Adrenal gland (tissue), 12 donors: ENCODE results near the gene GPRIN1. TPM values are rescaled to one million over a fixed set of nuclear protein-coding genes. Genes with fewer than 3 reads are reported as not detected.

ENCODE experiments used
- DNase-seq, 7 donors: peaks; one replicate each; pipeline ENCODE4 v3.0.0-alpha.2; 2019 to 2020
- H3K27ac ChIP-seq, 5 donors: fragments of 200-600 bp; sonication (generic) in 4 of 5; 1 replicate in 3 of 5; 2 replicates in 2 of 5; pipeline versions ENCODE4 v1.5.1 to v1.8.0; 2016 to 2020; ENCODE audit warnings: mild to moderate bottlenecking in 1 of 5
- H3K27me3 ChIP-seq: fragments of 200-600 bp; 2 replicates; pipeline ENCODE4 v1.8.0; 2021
- H3K36me3 ChIP-seq, 2 donors: fragments of 200-600 bp; replicated peaks in 1 of 2; 1 replicate in 1 of 2; 2 replicates in 1 of 2; pipeline versions ENCODE4 v1.5.1 to v1.8.0; 2018 to 2022
- H3K4me1 ChIP-seq, 2 donors: fragments of 200-600 bp; replicated peaks in 1 of 2; 1 replicate in 1 of 2; 2 replicates in 1 of 2; pipeline versions ENCODE4 v1.5.1 to v1.8.0; 2018 to 2021
- H3K4me3 ChIP-seq, 4 donors: fragments of 200-600 bp; sonication (generic) in 3 of 4; one replicate each; pipeline ENCODE4 v1.5.1; 2016 to 2018
- H3K9me3 ChIP-seq, 3 donors: fragments of 200-600 bp; sonication (generic) in 1 of 3; replicated peaks in 1 of 3; 1 replicate in 2 of 3; 2 replicates in 1 of 3; pipeline versions ENCODE4 v1.5.1 to v1.8.0; 2016 to 2021
- POLR2A ChIP-seq, 2 donors: fragments of 450-650 bp; IDR thresholded peaks; one replicate each; pipeline ENCODE4 v1.6.1; 2017; ENCODE audit warnings: antibody characterized with exemption in 2 of 2, mild to moderate bottlenecking in 2 of 2, moderate library complexity in 1 of 2
- WGBS, 4 donors: extraction: QIAGEN DNeasy Blood & Tissue Kit in 2 of 4; methylation state at CpG; one replicate each; pipeline versions ENCODE4 v1.1.5 to v1.1.7; 2013 to 2017; 5-methylcytosine and 5-hydroxymethylcytosine counted together
- intact Hi-C, 2 donors: fragments of 100-400 bp; cut with DNase I; formaldehyde crosslinking; loops; one replicate each; pipeline versions ENCODE4 v1.14.1 to v1.15.0; 2022 to 2023
- polyA plus RNA-seq, 3 donors: library from polyadenylated mRNA; stranded (reverse); fragments of 200-250 nt in 2 of 3; fragments of 350-450 nt in 1 of 3; fragmentation: Illumina TruSeq in 1 of 3; extraction: RNeasy Lipid Tissue Mini Kit (QIAGEN cat#74804) in 1 of 3; gene quantifications; one replicate each; pipeline ENCODE4 v1.2.3, GENCODE V29; 2013 to 2014
- total RNA-seq, 9 donors: library from RNA; depleted of rRNA in 4 of 9; stranded (reverse); fragments of >200 nt in 4 of 9; fragments of 120-200 nt in 1 of 9; fragmentation: NEBNext Ultra II Directional in 1 of 9; extraction: Animal tissue kit (Norgen Biotek cat#: 25700) in 1 of 9; gene quantifications; one replicate each; pipeline versions ENCODE4 v1.1.0 to v1.2.4, GENCODE V29; 2013 to 2023
- TF ChIP-seq, protein P1 (sequence below), 6 experiments: fragments of 450-650 bp in 4 of 6; fragments of 200-600 bp in 2 of 6; sonication (generic) in 1 of 6; IDR thresholded peaks; 1 replicate in 5 of 6; 2 replicates in 1 of 6; pipeline versions ENCODE4 v1.5.1 to v1.8.0; 2016 to 2021; ENCODE audit warnings: antibody characterized with exemption in 6 of 6, mild to moderate bottlenecking in 2 of 6, moderate library complexity in 1 of 6
- donor health status: healthy with polysubstance abuse.
- donor health status: Bipolar disorder and iron deficiency.
- donor health status: DM: yes; HTN: yes; CAD: no.
- donor health status: DM: no; HTN: no; CAD: no.
- donor health status: DM: no; HTN: no; CAD: no.
- donor health status: DM: yes; HTN: yes; CAD: no.

GPRIN1 gene
- total and polyA plus RNA-seq, 12 donors = 0.42 to 4.0 (median 1.4) TPM

DNA sequence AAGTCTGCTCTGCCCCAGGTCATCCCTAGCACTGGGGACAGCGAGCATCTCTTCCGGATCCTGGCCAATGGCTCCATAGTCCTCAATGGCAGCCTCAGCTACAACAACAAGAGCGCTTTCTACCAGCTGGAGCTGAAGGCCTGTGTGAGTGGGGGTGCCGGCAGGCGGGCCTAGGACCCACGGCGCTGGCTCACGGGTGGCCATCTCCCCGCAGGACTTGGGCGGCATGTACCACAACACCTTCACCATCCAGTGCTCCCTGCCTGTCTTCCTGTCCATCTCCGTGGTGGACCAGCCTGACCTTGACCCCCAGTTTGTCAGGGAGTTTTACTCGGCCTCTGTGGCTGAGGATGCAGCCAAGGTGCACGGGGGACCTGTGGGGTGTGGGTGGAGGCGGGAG, 34.9 kb downstream of the GPRIN1 start:
- H3K27me3 ChIP-seq = peaks cover 6% of the 10 kb centered on the region
- no peaks in the 10 kb centered on the region for H3K36me3 ChIP-seq
- TF ChIP-seq POLR2A (IDR thresholded peaks at IDR 0.05) = no peak
- TF ChIP-seq, protein P1, sequence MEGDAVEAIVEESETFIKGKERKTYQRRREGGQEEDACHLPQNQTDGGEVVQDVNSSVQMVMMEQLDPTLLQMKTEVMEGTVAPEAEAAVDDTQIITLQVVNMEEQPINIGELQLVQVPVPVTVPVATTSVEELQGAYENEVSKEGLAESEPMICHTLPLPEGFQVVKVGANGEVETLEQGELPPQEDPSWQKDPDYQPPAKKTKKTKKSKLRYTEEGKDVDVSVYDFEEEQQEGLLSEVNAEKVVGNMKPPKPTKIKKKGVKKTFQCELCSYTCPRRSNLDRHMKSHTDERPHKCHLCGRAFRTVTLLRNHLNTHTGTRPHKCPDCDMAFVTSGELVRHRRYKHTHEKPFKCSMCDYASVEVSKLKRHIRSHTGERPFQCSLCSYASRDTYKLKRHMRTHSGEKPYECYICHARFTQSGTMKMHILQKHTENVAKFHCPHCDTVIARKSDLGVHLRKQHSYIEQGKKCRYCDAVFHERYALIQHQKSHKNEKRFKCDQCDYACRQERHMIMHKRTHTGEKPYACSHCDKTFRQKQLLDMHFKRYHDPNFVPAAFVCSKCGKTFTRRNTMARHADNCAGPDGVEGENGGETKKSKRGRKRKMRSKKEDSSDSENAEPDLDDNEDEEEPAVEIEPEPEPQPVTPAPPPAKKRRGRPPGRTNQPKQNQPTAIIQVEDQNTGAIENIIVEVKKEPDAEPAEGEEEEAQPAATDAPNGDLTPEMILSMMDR (IDR thresholded peaks at IDR 0.05) = no peak
- H3K4me3 ChIP-seq = no peak overlapping the region
- H3K27ac ChIP-seq = no peak overlapping the region
- H3K4me1 ChIP-seq = no peaks in the 10 kb centered on the region
- WGBS, 4 donors = 71 to 86% (median 77%) methylated on average over 2 to 14 of the region's 14 CpGs
- DNase-seq = no peak
- intact Hi-C loops = no loop called here
- no peaks in the 10 kb centered on the region for H3K9me3 ChIP-seq

DNA sequence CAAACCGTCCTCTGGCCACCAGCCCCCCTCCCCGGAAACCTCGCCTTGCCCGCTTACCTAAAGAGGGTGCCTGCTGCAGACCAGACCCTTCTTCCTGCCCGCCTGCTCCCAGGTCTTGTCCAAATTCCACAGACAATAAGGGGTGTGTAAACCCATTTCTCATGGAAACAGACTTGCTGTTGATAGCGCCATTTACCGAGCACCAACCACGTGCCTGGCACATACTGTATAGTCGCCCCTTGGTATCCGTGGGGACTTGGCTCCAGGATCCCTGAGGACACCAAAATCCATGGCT, 35.7 kb downstream of the GPRIN1 start:
- DNase-seq = no peak
- Histone ChIP-seq H3K4me3 (no peak overlapping the region), H3K4me1 (no peaks in the 10 kb centered on the region), H3K36me3 (no peaks in the 10 kb centered on the region), H3K27me3 (peaks cover 6% of the 10 kb centered on the region), H3K9me3 (no peaks in the 10 kb centered on the region), H3K27ac (no peak overlapping the region)
- intact Hi-C loops = no loop called here
- 21 to 46% (median 37%) methylated on average over 10 of the region's 10 CpGs for WGBS, 4 donors
- TF ChIP-seq POLR2A (IDR thresholded peaks at IDR 0.05) = no peak
- TF ChIP-seq, protein P1 (IDR thresholded peaks at IDR 0.05) = peak in 2 of 6 experiments; percentile 0 to 23

DNA sequence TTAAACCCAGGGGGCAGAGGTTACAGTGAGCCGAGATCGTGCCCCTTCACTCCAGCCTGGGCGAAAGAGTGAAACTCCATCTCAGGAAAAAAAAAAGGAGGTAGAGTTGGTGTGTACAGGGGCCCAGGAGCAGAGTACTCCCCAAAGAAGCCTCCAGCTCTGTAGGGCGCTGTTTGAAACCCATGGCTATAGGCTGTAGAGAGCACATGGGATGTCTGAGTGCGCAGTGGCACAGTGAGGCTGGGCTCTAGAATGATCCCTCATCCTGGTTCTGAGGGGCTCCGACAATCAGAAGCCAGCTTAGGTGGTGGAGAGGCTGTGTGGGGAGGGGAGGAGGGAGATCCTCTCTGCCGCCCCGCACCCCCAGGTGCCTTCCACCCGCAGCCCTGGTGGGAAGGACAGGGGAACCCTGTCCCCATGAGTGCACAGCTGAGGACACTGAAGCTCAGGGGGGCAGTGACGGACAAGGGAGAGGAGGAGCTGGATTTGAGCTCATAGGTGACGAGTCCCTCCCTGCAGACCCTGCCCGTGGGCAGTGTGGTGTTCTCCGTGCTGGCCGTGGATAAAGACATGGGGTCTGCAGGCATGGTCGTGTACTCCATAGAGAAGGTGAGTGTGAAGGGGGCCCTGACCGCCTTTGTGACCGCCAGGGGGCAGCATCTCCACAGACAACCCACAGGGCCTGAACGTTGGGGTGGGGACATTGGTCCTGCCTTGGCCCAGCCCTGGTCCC, 36.2 kb downstream of the GPRIN1 start:
- Histone ChIP-seq H3K4me3 (no peak overlapping the region), H3K4me1 (no peaks in the 10 kb centered on the region), H3K27ac (no peak overlapping the region), H3K36me3 (no peaks in the 10 kb centered on the region), H3K27me3 (peaks cover 6% of the 10 kb centered on the region), H3K9me3 (no peaks in the 10 kb centered on the region)
- no peak for TF ChIP-seq POLR2A (IDR thresholded peaks at IDR 0.05)
- TF ChIP-seq, protein P1 (IDR thresholded peaks at IDR 0.05) = peak; percentile 63 to 84 (median 72)
- DNase-seq = peak; percentile 62 to 85 (median 77)
- intact Hi-C loops = no loop called here
- 32 to 38% (median 35%) methylated on average over 16 to 18 of the region's 18 CpGs for WGBS, 4 donors

DNA sequence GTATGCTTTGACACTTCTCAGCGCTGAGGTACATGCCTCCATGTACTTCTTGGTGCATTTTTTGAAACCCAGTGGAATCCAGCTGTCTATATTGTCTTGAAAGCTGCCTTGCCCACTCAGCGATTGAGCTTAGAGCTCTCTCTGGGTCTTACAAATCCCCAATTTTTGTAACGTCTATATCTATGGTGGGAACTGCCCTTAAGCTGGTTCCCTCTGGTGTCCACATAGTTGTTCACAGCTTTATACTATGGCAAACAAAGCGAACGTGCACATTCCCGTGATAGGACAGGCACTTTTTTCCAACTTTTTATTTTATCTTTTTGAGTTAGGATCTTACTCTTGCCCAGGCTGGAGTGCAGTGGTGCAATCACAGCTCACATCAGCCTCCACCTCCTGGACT, 39.9 kb downstream of the GPRIN1 start:
- no peaks in the 10 kb centered on the region for H3K36me3 ChIP-seq
- H3K4me1 ChIP-seq = no peaks in the 10 kb centered on the region
- intact Hi-C loops = no loop called here
- WGBS, 4 donors = 40 to 57% (median 48%) methylated on average over 6 of the region's 6 CpGs
- H3K4me3 ChIP-seq = no peak overlapping the region
- no peaks in the 10 kb centered on the region for H3K9me3 ChIP-seq
- no peak for TF ChIP-seq POLR2A (IDR thresholded peaks at IDR 0.05)
- TF ChIP-seq, protein P1 (IDR thresholded peaks at IDR 0.05) = no peak
- DNase-seq = no peak
- peaks cover 6% of the 10 kb centered on the region for H3K27me3 ChIP-seq
- H3K27ac ChIP-seq = no peak overlapping the region
